ENCODE data around the gene URGCP. TPM values are rescaled to one million over a fixed set of nuclear protein-coding genes. Genes with fewer than 3 reads are reported as not detected.
"Not testable (repeated sequence)": the region's sequence is repeated elsewhere in the genome, so short reads cannot be mapped to it uniquely, and the experiment has no call there.

URGCP gene
- total RNA-seq, 1 donor from 2014 or later = 29.4 TPM

DNA sequence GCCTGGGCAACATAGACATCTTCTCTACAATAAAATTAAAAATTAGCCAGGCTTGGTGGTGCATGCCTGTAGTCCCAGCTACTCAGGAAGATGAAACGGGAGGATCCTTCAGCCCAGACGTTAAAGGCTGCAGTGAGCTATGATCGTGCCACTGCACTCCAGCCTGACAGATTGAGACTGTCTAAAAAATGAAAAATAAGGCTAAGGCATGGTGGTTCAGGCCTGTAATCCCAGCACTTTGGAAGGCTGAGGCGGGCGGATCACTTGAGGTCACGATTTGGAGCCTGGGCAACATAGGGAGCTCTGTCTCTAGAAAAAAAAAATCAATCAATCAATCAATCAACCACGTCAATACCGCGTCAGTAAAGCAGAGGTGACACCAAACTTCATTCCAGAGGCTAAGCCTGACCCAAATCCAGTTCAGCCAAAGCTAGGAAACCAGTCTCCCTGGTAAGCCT lies 68.2 kb downstream of the URGCP start:
- TF ChIP-seq, protein P1, sequence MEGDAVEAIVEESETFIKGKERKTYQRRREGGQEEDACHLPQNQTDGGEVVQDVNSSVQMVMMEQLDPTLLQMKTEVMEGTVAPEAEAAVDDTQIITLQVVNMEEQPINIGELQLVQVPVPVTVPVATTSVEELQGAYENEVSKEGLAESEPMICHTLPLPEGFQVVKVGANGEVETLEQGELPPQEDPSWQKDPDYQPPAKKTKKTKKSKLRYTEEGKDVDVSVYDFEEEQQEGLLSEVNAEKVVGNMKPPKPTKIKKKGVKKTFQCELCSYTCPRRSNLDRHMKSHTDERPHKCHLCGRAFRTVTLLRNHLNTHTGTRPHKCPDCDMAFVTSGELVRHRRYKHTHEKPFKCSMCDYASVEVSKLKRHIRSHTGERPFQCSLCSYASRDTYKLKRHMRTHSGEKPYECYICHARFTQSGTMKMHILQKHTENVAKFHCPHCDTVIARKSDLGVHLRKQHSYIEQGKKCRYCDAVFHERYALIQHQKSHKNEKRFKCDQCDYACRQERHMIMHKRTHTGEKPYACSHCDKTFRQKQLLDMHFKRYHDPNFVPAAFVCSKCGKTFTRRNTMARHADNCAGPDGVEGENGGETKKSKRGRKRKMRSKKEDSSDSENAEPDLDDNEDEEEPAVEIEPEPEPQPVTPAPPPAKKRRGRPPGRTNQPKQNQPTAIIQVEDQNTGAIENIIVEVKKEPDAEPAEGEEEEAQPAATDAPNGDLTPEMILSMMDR (IDR thresholded peaks at IDR 0.05) = no peak
- Mint-ChIP-seq H3K27me3 (ENCODE audit: unreplicated experiment) (peaks cover 13% of the 10 kb centered on the region), H3K9me3 (ENCODE audit: unreplicated experiment) (no peaks in the 10 kb centered on the region), H3K4me1 (ENCODE audit: unreplicated experiment) (peaks cover 6% of the 10 kb centered on the region), H3K36me3 (ENCODE audit: unreplicated experiment) (no peaks in the 10 kb centered on the region), H3K27ac (ENCODE audit: unreplicated experiment) (no peak overlapping the region), H3K4me3 (ENCODE audit: unreplicated experiment) (peak overlapping the region; percentile 61)
- DNase-seq (ENCODE audit: extremely low spot score, unreplicated experiment) = no peak

- no peak for DNase-seq (ENCODE audit: extremely low spot score, unreplicated experiment)
- no peaks in the 10 kb centered on the region for H3K36me3 Mint-ChIP-seq (ENCODE audit: unreplicated experiment)
These were observed 71.7 kb downstream of the URGCP start for GRCh38 chr7:43834463-43835251.

DNA sequence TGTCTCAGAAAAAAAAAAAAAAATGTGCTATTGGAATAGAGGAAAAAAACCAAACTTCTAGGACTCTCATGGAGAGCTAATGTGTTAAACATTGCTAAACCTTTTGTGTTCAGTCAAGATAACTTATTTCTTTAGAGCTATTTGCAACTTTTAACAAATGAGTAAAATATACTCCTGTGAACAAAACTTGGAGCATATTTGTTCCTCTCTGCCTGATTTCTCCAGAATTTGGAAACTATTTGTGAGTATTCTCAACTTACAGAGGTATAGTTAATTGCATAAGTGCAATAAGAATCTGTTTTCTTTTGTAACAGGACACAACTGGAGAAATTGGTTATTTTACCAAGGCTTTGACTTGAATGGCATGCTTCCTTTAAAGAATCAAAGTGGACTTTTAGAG lies 75.5 kb downstream of the URGCP start:
- H3K9me3 Mint-ChIP-seq (ENCODE audit: unreplicated experiment); H3K27ac Mint-ChIP-seq (ENCODE audit: unreplicated experiment); H3K4me1 Mint-ChIP-seq (ENCODE audit: unreplicated experiment); DNase-seq (ENCODE audit: extremely low spot score, unreplicated experiment); H3K4me3 Mint-ChIP-seq (ENCODE audit: unreplicated experiment); H3K36me3 Mint-ChIP-seq (ENCODE audit: unreplicated experiment): not testable (repeated sequence)
- peaks cover 63% of the 10 kb centered on the region for H3K27me3 Mint-ChIP-seq (ENCODE audit: unreplicated experiment)

More at GRCh38 chr7:43834463-43835251, 71.7 kb downstream of the URGCP start:
- H3K27me3 Mint-ChIP-seq (ENCODE audit: unreplicated experiment) = peaks cover 31% of the 10 kb centered on the region
- no peak overlapping the region for H3K27ac Mint-ChIP-seq (ENCODE audit: unreplicated experiment)
- peaks cover 6% of the 10 kb centered on the region for H3K4me1 Mint-ChIP-seq (ENCODE audit: unreplicated experiment)
- TF ChIP-seq, protein P1 (IDR thresholded peaks at IDR 0.05) = no peak
- H3K9me3 Mint-ChIP-seq (ENCODE audit: unreplicated experiment) = no peaks in the 10 kb centered on the region
- no peak overlapping the region for H3K4me3 Mint-ChIP-seq (ENCODE audit: unreplicated experiment)

Other genes starting within 250 kb of the URGCP start
- 45.9 and 47.8 TPM in 2 replicates for gene COA1, start 177.1 kb downstream of the URGCP start, total RNA-seq
- 19.0 and 21.2 TPM in 2 replicates for gene BLVRA, start 147.9 kb downstream of the URGCP start, total RNA-seq
- gene MRPS24, start 37.1 kb downstream of the URGCP start, total RNA-seq = 90.5 and 90.7 TPM in 2 replicates
- 18.5 and 21.6 TPM in 2 replicates for gene UBE2D4, start 19.8 kb upstream of the URGCP start, total RNA-seq
- not detected in 2 replicates for gene SPDYE1, start 91.3 kb upstream of the URGCP start, total RNA-seq
- 94.5 and 106 TPM in 2 replicates for gene DBNL, start 138.1 kb upstream of the URGCP start, total RNA-seq
- gene PGAM2, start 159.0 kb upstream of the URGCP start, total RNA-seq = 0.97 TPM in 1 of 2 replicates, not detected in the other
- 29.3 and 31.9 TPM in 2 replicates for gene POLM, start 175.9 kb upstream of the URGCP start, total RNA-seq
- gene AEBP1, start 197.7 kb upstream of the URGCP start, total RNA-seq = 781 and 794 TPM in 2 replicates
- 59.2 and 63.0 TPM in 2 replicates for gene POLD2, start 217.0 kb upstream of the URGCP start, total RNA-seq
- not detected in 2 replicates for gene MYL7, start 234.7 kb upstream of the URGCP start, total RNA-seq